HG02642 (cell line): ENCODE data around the gene G3BP2.

Experiments used
- ATAC-seq: cut with Tn5 transposase; IDR thresholded peaks from one replicate; pipeline ENCODE4 v1.9.1; 2021; ENCODE audit warnings: mild to moderate bottlenecking; ENCODE audit not compliant: unreplicated experiment, poor library complexity

Gene G3BP2

GRCh38 chr4:75644095-75644494 is 29.1 kb downstream of the G3BP2 start:
- ATAC-seq = no peak

GRCh38 chr4:75643651-75644050 is 29.6 kb downstream of the G3BP2 start:
- ATAC-seq = no peak

GRCh38 chr4:75639124-75639695 is 34.0 kb downstream of the G3BP2 start:
- ATAC-seq = no peak

- ATAC-seq = no peak
Measured at GRCh38 chr4:75637827-75638226, 35.4 kb downstream of the G3BP2 start.

GRCh38 chr4:75637176-75637575 is 36.0 kb downstream of the G3BP2 start:
- ATAC-seq = no peak

GRCh38 chr4:75634951-75635350 is 38.3 kb downstream of the G3BP2 start:
- ATAC-seq = no peak

GRCh38 chr4:75634281-75634680 is 38.9 kb downstream of the G3BP2 start:
- no peak for ATAC-seq

GRCh38 chr4:75633846-75634245 is 39.4 kb downstream of the G3BP2 start:
- no peak for ATAC-seq

GRCh38 chr4:75630937-75631329 is 42.3 kb downstream of the G3BP2 start:
- ATAC-seq = no peak

- ATAC-seq = peak; percentile 100
Measured at GRCh38 chr4:75630174-75630936, 42.9 kb downstream of the G3BP2 start, which contains the start of gene CDKL2. Gene CDKL2, minus strand, starts transcription at chr4:75630528. Its CDS starts 4,540 bp downstream, at chr4:75625988.

- no peak for ATAC-seq
Measured at GRCh38 chr4:75629239-75629638, 44.0 kb downstream of the G3BP2 start.

GRCh38 chr4:75623026-75623425 is 50.2 kb downstream of the G3BP2 start:
- no peak for ATAC-seq

- no peak for ATAC-seq
Measured at GRCh38 chr4:75621715-75622114, 51.5 kb downstream of the G3BP2 start.

- ATAC-seq = no peak
Measured at GRCh38 chr4:75612306-75612705, 60.9 kb downstream of the G3BP2 start.

- no peak for ATAC-seq
Measured at GRCh38 chr4:75605928-75606327, 67.3 kb downstream of the G3BP2 start.

- no peak for ATAC-seq
Measured at GRCh38 chr4:75599647-75600046, 73.6 kb downstream of the G3BP2 start.

GRCh38 chr4:75598390-75598789 is 74.8 kb downstream of the G3BP2 start:
- ATAC-seq = no peak

GRCh38 chr4:75596061-75596460 is 77.2 kb downstream of the G3BP2 start:
- no peak for ATAC-seq

- no peak for ATAC-seq
Measured at GRCh38 chr4:75593393-75593792, 79.8 kb downstream of the G3BP2 start.
